SK-N-MC (cell line): Measurements from ENCODE around the gene KLHL35.

Experiments
- EZH2 ChIP-seq: fragments of 200-600 bp; sonication (generic); IDR thresholded peaks from one replicate; pipeline ENCODE4 v1.6.1; 2017; ENCODE audit warnings: antibody characterized with exemption
- FOXP2 ChIP-seq: optimal IDR thresholded peaks from 2 replicates; pipeline ENCODE3; 2011; ENCODE audit warnings: mild to moderate bottlenecking, moderate library complexity; ENCODE audit not compliant: insufficient read depth; ENCODE audit errors: extremely low read length, control extremely low read depth
- POLR2AphosphoS5 ChIP-seq: IDR thresholded peaks from 2 replicates; pipeline ENCODE4 v1.6.1; 2012; ENCODE audit warnings: mild to moderate bottlenecking, low read depth, low read length, borderline replicate concordance

DNA sequence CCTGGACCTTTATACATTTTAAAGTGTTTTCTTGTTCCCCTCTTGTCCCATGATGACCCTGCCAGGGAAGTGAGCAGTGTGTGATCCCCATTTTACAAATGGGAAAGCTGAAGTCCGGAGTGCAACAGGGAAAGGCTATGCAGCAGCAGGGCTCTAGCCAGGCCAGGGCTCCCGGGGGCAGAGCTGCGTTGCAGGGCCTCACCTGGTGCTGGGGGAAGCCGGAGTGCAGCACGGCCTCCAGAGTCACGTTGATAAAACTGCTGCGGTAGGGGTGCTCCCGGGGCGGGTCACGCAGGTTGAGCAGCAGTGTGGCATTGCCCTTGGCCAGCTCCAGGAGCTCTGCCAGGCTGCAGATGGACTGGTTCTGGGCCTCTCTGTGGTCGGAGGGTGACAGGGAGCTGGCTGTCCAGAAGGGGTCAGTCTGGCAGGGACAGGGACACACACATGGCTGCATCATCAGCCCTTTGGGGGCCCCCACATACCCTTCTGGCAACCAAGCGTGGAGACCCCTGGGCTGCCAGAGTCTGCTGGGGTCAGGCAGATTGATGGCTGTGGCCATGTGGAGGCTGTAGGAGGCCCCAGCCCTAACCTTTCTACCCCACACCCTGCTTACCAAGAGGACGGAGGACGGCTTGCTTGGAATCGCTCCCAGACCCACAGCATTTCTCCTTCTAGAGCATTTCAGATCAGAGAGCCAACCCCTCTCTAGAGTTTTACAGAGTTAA, 9.3 kb upstream of the KLHL35 start:
- no peak for TF ChIP-seq EZH2
- TF ChIP-seq POLR2AphosphoS5 = no peak
- no peak for TF ChIP-seq FOXP2
